Measurements from ENCODE around the gene PLCH2.
"Not testable (repeated sequence)": the region's sequence is repeated elsewhere in the genome, so short reads cannot be mapped to it uniquely, and the experiment has no call there.

Gene PLCH2

DNA sequence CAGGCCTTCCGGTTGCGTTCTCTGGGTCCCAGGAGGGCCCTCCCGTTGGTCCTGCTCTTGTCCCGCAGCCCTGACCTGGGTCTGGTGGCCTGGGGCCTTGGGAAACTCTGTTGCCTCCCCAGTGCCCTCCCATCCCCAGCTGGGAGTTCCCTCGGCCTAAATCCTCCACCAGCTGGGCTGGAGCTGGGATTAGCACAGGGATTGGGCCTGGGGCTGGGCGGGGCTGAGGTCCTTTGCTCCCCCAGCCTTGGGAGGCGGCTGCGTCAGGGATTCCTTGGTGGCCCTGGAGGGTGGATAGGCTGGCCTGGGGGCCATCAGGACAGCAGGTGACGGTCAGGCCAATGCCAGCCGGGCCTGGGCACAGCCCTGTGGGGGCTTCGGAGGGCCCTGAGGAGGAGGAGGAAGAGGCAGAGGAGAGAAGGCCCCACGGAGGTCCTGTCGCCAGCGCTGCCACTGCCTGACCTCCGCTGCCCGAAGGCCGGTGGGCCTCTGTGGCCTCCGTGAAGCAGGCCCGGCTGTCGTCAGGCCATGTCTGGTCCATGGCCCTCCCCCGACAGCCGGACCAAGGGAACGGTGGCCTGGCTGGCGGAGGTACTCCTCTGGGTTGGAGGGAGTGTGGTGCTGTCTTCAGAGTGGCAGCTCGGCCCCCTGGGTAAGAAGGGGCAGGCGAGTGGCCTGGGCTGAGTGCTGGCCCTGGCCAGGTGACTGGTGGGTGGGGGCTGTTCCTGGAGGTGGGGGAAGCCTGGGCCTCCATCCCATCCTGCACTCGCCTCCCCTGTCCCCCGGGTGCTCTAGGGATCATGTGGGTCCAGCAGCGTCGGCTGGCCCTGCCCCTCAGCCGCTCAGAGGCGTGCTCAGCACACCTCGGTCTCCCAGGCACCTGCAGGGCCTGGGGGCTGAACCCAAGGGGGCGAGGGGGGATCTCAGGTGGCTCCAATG lies at the start of gene PLCH2:
TSS of gene PLCH2 (plus strand) at position 229 of the 939 bp plus-strand sequence. CDS start at position 529, 300 bp downstream.
- no peak for DNase-seq

- no peak for DNase-seq
These were observed 49.5 kb upstream of the PLCH2 start for GRCh38 chr1:2426540-2426939.

DNA sequence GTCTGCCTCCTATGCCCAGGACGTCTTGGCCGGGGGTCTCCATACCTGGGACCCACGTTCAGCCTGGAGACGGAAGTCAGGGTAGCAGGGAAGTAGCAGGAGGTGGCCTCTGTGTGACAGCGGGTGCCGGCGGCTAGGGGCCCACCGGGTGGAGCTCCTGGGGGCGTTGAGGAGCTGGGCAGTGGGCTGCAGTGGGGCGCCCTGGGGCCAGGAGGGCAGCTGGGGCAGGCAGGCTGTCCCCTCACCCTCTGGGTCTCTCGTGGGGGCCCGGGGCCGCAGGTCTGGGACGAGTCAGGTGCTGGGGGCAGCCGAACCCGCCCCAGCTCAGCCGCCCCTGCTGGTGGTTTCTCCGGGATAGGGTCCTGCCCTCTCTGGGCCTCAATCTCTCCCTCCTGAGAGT lies 49.0 kb upstream of the PLCH2 start:
- no peak for DNase-seq

GRCh38 chr1:2427976-2428375 lies 48.1 kb upstream of the PLCH2 start:
- DNase-seq = no peak

GRCh38 chr1:2428490-2428889 lies 47.6 kb upstream of the PLCH2 start:
- no peak for DNase-seq

- no peak for DNase-seq
These were observed 46.1 kb upstream of the PLCH2 start for GRCh38 chr1:2429780-2430591.

DNA sequence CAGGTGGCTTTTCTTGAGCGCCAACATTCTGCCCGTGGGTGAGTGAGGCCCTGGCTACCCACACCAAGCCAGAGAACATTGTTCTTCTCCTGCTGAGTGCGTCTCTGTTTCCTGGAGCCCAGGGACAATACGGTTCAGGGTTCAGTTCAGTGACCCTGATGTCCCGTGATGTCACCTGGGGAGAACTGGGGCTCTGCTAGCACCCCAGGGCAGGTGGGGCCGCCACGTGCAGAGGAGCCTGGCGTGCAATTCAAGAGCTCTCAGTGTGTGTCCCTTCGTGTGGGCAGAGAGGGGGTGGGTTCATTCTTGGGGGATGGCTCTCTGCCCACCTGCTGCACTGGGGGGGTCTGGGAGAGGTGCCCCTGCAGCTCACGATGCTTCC lies 45.5 kb upstream of the PLCH2 start:
- no peak for DNase-seq

DNA sequence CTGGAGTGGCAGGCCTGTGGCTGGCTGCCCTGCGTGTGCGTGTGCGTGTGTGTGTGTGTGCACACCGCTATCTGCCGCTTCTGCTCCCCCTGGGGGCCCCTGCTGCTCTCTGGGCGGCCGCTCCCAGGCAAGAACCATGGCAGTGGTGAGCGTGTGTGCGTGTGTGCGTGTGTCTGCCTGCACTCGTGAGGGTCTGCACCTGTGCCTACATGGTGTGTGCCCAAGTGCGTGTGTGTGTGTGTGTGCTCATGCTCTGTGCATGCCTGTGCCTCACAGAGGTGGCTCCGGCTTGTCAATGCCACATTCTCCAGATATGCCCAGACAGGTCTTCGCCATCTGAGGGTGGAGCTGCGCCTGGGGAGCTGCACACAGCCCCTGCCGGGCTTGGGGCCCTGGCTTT lies 45.0 kb upstream of the PLCH2 start:
- DNase-seq = no peak

DNA sequence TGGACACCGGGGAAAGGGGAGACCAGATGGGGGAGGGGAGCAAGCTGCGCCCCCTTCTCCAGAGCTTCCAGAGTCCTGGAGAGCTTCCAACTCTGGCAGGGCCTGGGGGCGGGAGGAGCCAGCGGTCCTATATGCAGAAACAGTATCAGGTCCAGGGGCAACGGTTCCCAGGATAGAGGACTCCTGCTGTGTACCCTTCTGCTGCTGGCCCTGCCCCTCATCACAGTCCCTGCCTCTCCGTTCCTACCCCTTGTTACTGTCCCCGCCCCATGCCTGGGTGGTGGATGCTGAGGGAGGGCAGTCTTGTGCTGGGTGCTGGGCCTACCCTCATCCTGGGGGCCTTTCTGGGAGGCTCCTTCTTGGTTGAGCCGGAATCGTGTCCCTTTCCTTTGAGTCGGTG lies 44.6 kb upstream of the PLCH2 start:
- DNase-seq = no peak

DNA sequence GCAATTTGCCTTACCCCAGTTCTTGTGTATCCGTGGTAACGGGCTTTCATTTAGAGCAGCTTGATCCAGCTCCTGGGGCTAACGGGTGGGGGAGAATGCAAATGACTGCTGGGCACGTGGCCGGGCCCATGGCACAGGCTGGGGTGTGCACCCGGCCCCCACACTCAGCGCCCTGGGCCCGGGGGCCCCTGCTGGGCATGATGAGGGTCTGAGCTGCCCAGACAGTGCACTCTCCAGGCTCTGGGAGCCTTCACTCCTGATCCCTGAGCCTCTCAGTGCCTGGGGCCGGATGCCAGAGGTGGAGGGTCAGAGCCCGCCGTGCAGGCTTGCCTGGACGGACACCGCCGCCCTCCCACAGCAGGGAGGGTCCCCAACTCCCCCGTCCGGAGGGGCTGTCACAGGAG lies 43.6 kb upstream of the PLCH2 start:
- DNase-seq = no peak

GRCh38 chr1:2433196-2433595 lies 42.9 kb upstream of the PLCH2 start:
- DNase-seq = no peak

DNA sequence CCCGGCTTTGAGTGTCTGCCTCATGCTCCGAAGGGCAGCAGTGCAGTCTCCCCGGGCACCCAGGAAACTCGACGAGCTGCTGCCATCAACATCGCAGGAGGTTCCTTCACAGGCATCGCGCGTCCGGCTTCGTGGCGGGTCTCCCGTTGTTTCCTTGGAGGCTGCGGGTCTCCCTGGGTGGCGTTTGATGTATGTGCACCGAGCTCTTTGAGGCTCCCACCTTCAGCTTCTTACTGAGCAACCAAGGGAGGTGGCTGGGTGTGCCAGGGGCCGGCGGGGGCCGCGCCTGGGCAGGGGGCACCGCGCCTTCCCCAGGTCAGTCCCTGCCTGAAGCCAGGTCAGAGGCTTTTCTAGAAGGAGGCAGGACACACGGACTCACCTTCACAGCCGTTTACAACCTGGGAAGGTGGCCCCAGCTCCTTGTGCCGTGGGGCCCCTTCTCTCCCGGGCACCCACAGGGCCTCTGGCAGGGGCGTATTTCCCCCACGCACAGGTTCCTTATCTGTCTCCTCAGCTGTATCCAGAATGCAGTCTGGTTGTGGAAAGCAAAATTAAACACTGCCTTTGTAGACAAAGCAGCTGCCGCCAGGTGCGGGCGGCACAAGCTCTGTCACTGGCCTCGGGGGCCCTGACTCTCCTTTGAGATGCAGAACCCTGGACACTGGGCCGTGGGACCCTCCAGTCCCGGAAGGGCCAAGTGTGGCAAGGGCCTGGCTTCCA lies 42.0 kb upstream of the PLCH2 start:
- DNase-seq = no peak

GRCh38 chr1:2435091-2435490 lies 41.0 kb upstream of the PLCH2 start:
- no peak for DNase-seq

DNA sequence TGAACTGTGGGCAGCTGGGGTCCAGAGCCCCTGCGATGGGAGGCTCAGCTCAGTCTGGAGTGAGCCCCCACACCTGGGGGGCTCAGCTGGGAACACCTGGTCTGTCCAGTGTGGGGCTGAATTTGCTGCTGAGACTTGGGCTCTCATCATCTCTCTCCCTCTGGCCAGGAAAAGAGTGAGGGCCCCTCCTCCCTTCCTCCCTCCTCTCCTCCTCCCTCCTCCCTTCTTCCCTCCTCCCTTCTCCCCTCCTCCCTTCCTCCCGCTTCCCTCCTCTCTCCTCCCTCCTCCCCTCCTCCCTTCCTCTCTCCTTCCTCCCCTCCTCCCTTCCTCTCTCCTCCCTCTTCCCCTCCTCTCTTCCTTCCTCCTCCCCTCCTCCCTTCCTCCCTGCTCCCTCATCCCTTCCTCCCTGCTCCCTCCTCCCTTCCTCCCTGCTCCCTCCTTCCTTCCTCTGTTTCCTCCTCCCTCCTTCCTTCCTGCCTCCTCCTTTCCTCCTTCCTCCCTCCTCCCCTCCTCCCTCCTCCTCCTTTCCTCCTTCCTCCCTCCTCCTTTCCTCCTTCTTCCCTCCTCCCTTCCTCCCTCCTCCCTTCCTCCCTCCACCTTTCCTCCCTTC lies 40.2 kb upstream of the PLCH2 start:
- DNase-seq = no peak

DNA sequence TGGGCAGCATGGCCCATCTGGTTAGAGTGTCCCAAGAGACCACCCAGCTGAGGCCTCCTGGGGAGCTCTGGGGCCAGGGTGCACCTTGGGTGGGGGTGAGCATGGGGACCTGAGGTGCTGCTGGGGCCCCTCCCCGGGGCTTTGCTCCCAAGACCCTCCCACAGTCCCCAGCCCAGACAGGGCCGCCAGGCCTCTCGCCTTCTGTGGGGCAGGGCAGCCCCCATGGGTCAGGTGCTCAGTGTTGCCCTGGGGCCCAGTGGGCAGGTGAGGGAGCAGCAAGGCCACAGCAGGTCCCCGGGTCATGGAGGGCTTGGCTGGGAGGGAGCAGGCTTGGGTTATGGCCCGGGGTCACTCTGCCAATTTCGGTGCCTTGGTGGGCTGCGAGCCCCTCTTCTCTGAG lies 39.2 kb upstream of the PLCH2 start:
- no peak for DNase-seq

DNA sequence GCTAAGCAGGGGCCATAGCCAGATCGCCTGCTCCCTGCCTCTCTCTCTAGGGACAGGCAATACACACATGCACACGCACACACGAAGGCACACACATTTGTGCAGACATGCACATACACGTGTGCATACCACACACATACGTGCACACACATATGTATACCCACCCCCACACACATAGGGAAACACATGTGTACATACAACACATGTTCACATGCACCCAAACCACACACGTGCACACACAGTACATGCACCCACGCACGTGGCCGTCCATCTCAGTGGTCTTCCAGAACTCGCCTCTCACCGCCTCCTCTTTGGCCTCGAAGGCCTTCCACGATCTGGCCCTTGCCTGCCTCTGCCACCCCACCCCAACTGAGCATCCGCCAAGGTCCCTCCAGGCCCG lies 38.5 kb upstream of the PLCH2 start:
- no peak for DNase-seq

- DNase-seq = no peak
These were observed 38.1 kb upstream of the PLCH2 start for GRCh38 chr1:2438038-2438437.

GRCh38 chr1:2438641-2439040 lies 37.4 kb upstream of the PLCH2 start:
- DNase-seq = no peak

GRCh38 chr1:2439369-2439768 lies 36.7 kb upstream of the PLCH2 start:
- DNase-seq = no peak

DNA sequence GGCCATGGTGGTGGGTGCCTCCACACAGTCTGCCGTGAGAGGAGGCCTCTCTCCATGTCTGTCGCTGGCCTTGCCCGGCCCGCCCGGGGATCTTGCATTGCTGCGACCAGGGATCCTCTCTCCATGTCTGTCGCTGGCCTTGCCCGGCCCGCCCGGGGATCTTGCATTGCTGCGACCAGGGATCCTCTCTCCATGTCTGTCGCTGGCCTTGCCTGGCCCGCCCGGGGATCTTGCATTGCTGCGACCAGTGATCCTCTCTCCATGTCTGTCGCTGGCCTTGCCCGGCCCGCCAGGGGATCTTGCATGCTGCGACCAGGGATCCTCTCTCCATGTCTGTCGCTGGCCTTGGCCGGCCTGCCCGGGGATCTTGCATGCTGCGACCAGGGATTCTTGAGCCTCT lies 35.7 kb upstream of the PLCH2 start:
- not testable (repeated sequence) for DNase-seq

GRCh38 chr1:2441746-2442145 lies 34.3 kb upstream of the PLCH2 start:
- DNase-seq = no peak

- DNase-seq = no peak
These were observed 33.4 kb upstream of the PLCH2 start for GRCh38 chr1:2442661-2443060.

Measured in NCI-H510A treated with DMSO at 0.1 percent for 48 hours (cell line).